Stimulated activated CD4-positive, alpha-beta T cell treated with anti-CD3 and anti-CD28 coated beads, Interleukin-1b, Interleukin-23, amount 100 ng/mL, for 48 hours (primary cell): Measurements from ENCODE around the gene IL1R1.
"Not testable (repeated sequence)": the region's sequence is repeated elsewhere in the genome, so short reads cannot be mapped to it uniquely, and the experiment has no call there.

ENCODE experiments used
- DNase-seq: peaks from one replicate; pipeline ENCODE4 v3.0.0-alpha.2; 2020

The IL1R1 gene, protein sequence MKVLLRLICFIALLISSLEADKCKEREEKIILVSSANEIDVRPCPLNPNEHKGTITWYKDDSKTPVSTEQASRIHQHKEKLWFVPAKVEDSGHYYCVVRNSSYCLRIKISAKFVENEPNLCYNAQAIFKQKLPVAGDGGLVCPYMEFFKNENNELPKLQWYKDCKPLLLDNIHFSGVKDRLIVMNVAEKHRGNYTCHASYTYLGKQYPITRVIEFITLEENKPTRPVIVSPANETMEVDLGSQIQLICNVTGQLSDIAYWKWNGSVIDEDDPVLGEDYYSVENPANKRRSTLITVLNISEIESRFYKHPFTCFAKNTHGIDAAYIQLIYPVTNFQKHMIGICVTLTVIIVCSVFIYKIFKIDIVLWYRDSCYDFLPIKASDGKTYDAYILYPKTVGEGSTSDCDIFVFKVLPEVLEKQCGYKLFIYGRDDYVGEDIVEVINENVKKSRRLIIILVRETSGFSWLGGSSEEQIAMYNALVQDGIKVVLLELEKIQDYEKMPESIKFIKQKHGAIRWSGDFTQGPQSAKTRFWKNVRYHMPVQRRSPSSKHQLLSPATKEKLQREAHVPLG

DNA sequence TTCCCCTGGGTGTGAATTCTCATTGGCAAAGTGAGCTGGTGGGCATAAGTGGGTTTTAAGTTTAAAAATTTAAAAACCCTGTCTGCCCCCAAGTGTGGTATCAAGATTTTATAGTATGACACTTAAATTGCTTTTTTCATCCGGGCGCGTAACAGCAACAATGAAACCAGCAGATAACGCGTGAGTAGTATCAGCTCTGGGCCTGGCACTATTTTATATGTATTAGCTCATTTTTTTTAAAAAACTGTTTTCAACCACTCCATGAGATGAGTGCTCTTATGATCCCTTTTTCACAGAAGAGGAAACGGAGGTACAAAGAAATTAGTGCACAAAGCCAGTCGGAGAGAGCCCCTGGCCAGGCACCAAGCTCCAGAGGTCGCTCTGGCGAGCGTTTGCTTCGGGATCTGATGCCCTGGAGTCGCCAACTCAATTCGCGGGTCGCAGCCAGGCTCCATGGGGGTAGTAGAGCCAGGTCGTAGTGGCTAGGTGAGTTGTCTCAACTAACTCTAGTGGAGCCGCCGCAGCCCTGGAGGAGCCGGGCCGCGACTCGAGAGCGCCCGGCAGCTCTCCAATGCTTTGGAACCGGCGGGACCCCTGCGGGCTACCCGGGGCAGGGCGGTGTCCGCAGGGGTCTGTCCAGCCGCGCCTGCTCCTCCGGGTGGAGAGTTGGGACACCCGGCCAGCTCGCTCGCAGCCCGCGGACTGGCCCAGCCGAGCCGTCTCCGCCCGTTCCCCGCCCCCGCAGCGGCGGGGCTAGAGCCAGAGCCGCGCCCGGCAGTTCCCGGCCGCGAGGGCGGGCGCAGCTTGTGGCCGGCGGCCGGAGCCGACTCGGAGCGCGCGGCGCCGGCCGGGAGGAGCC, at the start of gene IL1R1:
TSS of gene IL1R1 (plus strand) at position 777 of the 859 bp plus-strand sequence. CDS start 14,979 bp downstream, outside the sequence.
- no peak for DNase-seq

DNA sequence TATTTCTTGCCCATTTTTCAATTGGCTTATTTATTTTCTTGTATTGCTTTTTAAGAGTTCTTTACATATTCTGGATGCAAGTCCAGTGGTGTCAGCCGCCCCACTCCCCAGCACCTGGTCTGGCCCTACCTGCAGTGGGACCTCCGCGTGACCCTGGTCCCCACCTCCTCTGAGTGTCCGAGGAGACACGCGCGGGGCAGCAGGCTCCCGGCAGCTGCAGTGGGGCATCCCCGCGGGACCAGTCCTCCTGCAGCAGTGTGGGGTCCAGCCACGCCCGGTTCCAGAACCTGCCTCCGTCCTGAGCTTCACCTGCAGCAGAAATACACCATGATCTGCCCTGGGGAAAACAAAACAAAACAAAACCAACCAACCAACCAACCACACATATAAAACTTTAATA, 48.9 kb upstream of the IL1R1 start:
- no peak for DNase-seq

DNA sequence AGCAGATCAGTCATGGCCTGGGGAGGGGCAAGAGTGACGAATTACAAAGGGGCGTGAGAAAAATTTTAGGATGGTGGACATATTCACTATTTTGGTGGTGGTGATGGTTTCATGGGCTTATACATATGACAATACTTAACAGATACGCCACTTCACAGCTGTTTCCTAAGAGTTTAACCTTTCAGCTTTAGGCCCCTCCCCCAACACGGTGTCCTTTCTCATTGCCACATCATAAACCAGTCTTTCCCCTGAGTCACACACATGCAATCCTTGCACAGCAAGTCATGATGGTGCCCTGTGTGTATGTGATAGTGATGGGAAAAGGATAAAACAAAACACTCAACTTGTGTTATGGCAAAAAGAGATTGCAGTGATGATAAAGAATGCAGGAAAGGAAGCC, 47.6 kb upstream of the IL1R1 start:
- peak; percentile 75 for DNase-seq

DNA sequence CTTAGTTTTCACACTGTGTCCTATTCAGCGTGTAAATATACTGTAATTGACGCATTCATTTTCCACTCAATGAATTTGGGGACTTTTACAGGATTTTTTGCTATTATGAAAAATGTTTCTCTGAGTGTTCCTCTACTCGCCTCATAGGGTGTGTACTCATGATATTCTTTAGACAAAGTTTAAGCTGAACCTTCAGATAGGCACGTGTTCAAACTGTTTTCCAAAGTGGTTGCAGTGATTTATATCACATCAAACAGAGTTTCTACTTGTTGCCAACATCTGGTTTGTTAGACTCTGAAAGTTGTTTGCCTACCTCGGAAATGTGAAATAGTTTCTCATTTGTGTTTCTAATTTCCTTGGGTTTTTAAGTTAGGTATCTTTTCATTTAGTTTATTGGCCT, 46.4 kb upstream of the IL1R1 start:
- DNase-seq: no peak

DNA sequence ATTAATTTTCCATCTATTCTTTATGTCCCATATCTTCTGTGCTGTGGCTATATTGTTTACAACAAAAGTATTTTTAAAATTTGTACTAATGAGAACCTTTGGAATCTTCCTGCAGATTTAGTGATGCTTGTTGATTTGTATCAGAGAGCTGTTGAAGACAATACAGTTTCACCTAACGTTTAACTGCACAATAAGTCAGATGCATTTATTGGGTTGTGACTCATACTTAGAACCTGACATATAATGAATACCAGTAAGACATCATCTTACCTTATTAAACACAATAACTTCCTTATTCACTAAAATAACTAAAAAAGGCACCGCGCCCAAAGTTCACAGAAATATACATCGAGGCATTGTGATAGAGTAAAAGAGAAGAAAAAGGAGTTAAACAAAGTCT, 43.8 kb upstream of the IL1R1 start:
- DNase-seq: no peak

DNA sequence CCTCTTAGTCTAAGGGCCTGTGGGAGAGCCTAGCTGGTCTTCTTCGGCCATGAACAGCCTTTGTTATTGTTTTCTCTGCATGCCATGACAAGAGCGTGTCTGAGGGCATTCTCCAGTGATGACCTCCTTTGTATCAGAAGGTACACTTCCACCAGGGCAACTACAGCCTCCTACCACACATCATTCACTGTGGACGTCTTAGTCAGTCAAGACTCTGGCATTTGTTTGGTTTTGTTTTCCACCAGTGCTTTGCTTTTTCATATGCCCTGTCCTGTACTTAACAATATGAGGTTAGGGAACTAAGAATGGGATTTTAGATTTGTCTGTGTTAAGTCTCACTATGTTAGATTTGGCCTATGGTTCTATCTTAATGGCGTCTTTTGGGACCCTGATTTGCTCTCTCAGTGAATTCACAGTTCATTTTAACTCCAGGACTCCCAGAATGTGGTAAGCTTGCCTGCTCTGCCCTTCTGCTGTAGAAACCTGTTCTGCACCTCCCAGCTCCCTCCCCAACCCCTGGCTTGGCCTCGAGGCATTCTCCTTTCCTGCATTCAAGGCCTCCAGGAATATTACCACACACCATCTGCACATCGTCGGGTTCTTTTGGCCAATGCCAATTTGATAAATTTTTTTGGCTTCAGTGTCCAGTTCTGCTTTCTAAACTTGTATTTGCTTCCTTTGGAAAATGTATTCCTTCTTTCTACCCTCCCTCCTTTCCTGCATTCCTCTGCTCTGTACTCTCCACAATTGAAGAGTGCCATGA, 42.8 kb upstream of the IL1R1 start:
- no peak for DNase-seq

DNA sequence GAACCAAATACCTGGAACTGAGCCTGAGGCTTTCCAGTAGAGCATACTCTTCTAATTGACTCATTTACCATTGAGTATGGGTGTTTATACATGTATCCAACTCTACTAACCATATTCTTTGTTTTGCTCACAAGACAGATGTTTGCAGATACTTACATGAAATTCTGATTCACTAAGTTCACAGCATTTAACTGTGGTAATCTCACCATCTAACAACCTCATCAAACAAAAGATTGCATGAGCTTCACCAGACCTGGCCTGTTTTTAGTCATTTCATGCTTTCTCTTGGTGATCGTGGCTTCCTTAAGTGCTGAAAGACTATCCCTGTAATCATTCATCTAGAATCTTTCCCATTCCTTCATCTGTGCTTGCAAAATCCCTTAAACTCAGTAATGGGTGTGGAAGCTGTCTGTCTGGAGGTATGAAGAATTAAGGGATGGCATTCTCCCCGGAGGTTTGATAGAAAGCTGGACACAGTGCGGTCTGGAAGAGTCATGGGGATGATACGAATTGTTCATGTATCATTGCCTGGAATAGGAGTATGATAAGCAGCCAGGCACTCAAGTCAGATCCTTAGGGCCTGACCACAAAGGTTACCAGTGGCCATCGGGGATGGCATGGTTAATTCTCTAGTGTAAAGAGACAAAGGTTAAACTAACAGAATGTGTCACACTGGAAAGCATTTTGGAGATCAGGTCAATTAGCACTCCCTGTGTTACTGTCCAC, 42.0 kb upstream of the IL1R1 start:
- DNase-seq: peak; percentile 59

DNA sequence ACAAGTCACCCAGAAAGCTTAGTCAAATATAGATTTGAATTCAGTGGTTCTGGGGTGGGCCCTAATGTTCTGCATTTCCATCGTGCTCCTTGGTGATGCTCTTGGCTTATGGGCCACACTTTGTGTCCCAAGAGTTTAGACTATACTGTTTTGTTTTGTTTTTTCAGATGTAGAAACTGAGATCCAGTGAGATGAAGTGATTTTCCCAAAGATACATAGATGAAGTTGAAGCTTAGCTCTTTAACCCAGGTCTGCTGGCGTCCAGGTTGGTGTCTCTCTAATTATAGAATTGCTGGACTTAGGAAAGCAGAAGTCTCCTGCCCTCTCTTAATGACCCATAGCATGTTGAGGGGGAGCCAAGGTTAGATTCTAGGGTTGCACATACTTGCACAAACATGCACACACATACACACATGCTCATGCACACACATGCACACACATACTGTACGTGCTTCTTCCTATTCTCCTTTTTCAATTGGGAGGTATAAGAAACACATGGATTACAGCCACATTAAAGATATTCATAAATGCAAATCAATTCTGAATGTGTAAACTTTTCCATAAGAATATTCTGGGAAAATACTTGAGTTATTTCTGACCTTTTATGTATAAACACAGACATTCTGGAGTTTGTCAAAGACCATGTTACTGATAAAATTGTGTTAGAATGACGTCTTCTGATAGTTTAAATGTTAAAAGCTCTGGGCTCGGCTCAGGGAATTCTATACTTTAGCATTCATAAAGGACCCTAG, 41.3 kb upstream of the IL1R1 start:
- no peak for DNase-seq

DNA sequence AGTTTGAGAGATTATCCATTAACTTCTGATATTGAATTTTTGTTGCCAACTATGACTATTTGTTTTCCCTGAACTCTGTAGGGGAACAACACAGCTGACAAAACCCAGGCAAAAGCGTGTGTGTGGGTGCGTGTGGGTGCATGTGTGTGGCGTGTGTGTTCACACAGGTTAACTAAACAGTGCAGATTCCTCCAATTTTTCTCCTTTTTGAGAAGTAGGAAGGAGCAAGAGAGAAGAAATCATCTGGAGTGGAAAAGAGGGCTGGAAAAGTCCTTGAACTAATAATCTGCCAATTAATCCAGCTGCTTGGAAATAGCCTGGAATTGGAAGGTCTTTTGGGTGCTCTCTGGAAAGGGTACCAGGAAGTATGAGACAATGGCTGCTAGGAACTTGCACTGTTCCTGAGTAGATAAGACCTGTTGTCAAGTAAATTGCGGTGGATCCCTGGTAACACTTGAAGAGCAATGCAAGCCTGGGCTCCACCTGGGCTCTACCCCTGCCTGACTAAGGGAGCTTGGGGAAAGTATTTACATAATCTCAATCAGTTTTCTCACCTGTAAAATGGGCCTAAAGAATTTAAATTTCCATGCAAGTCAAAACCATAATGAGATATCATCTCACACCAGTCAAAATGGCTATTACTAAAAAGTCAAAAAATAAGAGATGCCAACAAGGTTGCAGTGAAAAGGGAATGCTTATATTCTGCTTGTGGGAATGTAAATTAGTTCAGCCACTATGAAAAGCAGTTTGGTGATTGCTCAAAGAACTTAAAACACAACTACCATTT, 40.5 kb upstream of the IL1R1 start:
- DNase-seq: no peak

DNA sequence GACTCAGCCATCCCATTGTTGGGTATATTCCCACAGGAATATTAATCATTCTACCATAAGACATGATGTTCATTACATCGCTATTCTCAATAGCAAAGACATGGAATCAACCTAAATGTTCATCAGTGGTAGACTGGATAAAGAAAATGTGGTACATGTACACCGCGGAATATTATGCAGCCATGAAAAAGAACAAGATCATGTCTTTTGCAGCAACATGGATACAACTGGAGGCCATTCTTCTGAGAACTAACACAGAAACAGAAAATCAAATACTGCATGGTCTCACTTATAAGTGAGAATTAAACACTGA, 40.0 kb upstream of the IL1R1 start:
- not testable (repeated sequence) for DNase-seq

DNA sequence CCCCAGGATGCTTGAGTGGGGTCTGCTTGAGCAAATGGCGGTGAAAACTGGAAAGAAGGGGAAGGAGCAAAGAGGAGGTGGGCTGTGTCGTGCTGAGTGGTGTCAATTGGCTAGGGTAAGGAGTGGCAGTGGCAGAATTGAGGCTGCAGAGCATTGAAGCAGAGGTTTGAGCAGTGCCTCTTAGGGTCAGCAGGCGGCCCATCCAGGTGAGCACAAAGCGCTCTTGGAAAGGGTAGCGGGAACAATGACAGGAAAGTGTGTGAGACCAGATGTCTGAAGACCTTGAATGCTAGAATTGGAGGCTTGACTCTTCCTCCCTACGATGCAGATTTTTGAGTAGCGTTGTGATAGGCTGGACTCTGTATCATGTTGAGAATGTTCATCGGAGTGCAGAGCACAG, 39.3 kb upstream of the IL1R1 start:
- DNase-seq: no peak

DNA sequence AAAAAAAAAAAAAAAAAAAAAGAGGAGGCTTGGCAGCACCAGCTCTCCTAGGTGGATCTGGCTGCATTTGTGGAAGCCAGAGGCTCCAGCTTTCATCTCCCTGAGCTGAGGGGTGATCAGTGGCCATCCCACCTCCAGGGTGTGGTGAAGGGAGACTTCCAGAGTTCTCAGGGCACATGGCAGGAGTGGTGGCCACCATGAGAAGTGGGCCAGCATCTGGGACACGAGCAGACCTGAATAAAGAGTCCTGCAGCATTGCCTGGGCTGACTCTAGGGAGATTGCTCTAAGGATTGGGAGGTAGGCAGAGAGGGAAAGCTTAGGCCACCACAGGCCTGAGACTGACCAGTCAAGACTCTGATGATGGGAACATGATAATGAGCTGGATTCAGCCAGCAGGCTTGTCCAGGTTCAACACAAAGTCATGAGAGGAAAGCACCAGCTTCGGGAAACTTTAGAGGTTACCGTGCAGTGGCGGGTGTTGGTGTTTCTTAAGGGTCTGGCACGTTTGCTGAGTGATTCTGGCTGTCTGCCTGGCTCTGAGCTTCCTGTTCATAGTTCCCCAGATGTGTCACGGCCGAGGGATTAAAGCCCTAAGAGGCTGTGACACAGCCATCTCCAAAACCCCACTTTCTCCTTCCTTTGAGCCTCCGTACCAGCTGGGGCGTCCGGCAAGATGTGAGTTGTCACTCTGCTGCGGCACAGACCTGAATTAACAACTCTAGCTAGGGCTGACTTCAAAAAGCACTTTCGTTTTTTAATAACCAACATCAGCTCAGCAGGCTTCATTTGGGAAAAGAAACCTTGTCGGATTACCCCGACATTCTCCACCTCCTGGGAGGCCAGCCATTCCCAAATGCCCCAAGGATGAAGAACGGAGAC, 38.3 kb upstream of the IL1R1 start:
- peak; percentile 92 for DNase-seq

DNA sequence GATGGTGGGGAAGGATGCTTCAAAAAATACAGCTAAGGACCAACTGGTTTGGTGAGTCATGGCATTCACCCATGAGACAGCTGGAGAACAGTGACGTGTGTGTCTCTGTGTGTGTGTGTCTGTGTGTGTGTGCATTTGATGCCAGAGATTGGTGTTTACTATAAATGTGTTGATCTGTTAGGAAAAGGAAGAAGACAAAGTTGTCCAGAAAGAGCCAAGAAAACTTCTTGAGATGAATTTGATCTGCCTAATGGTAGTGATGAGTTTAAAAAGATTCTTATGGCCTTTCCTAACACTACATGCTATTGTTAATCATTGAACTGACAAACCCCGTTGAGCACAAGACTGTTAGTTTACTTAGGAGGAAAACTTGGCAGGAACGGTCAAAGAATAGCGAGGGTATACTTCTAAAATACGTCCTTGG, 36.4 kb upstream of the IL1R1 start:
- no peak for DNase-seq

DNA sequence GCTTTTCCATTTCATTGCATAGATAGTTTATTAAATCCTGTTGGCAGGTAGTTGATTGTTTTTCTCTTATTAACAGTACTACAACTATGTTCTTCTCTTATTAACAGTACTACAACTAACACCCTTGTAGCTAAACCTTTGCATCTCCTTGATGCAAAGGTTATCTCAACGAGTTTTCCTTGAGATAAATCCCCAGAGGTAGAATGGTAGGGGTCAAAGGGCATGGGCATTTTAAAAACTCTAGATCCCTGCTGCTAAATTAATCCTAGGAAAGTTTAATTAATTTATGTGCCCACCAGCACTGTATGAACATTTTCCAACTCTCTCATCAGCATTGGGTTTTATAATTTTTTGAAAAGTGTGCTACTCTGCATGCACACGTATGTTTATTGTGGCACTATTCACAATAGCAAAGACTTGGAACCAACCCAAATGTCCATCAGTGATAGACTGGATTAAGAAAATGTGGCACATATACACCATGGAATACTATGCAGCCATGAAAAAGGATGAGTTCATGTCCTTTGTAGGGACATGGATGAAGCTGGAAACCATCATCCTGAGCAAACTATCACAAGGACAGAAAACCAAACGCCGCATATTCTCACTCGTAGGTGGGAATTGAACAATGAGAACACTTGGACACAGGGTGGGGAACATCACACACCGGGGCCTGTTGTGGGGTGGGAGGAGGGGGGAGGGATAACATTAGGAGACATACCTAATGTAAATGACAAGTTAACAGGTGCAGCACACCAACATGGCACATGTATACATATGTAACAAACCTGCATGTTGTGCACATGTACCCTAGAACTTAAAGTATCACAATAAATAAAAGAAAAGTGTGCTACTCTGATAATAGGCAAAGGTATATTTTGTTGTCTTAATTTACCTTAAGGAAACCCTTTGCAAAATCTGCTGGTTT, 35.5 kb upstream of the IL1R1 start:
- DNase-seq: not testable (repeated sequence)

DNA sequence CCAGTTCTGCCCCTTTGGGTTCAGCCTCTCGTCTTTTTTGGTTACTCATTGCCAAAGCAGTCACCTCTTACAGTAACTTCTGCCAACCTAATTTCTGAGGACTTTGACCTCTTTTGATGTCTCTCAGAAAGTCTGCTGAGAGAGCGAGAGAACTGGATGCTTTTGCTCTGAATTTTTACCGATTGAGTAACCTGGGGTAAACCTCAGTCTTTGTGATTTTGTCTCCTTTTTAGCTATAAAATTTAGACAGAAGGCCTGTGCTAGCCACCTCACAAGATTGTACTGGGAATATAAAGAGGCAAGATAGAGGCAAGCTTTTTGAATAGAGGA, 34.8 kb upstream of the IL1R1 start:
- DNase-seq: no peak

DNA sequence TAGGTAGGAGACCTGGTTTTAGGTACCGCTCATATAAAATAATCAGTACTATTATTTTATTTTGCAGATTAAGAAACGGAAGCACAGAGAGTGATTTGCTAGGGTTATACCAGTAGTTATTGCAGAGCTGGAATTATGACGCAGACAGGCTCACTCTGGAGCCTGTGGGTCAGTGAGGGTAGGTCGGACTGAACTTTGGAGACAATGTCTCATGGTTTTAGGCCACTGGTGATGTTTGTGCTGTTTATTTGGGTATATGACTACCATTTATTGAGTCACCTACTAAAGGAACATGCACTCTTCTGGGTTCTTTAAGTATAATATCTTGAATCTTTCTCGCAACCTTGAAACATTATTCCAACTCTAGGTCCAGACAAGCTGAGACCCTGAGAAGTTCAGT, 33.5 kb upstream of the IL1R1 start:
- no peak for DNase-seq

DNA sequence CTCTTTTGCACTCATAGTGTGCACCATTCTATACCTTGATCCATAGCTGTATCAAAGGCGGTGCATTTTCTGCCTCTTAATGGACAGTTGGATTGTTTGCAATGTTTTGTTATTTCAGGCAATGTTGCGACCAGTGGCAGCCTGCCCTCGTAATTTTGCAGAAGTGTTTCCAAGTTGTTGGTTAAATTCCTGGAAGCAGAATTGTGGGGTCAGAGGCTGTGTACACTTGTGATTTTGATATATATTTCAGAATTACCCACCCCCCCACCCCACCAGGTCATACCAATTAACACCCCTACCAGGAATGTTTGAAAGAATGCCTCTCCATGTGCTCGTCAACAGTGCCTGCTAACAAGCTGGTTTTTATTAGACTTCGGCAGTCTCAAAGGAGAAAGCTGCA, 32.4 kb upstream of the IL1R1 start:
- no peak for DNase-seq

DNA sequence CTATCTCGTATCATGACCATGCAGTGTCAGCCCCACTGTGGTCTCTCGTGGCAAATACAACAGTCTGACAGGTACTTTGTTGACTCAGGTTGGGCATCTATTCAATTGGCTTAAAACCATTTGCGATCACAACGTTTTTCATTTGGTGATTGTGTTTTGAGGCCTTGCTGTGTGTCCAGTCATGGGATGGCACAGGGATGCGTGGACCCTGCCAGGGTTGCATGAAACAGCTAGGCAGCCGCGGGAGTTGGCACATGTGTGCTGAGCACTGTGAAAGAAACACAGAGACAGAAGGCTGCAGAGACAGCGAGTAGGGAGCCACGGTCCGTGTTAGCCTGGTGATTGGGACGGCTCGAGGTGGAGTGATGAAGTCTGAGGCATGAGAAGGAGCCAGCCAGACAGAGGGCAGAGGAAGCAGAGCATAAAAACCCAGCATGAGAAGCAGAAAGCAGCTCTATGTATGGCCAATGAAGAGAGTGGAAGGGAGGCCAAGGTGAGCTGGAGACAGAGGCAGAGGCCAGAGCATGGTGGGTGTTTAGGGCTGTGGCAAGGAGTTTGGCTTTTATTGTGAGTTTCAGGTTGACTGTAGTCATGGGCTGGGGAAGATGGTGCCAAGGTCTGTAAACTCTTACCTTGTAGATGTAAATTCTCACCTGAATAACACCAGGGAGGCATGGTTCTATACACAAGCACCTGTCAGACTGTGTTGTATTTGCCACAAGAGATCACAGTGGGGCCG, 31.8 kb upstream of the IL1R1 start:
- no peak for DNase-seq
